HepG2 (cell line): Measurements from ENCODE around the gene STRN4. TPM values are rescaled to one million over a fixed set of nuclear protein-coding genes. Genes with fewer than 3 reads are reported as not detected.

Experiments used
- ARID3A ChIP-seq: IDR thresholded peaks from 2 replicates; pipeline ENCODE4 v1.6.1; 2012; ENCODE audit warnings: low read depth, low read length, improper control_type of control experiment
- ARID4A ChIP-seq: sonication (generic); formaldehyde crosslinking; IDR thresholded peaks from 2 replicates; pipeline ENCODE4 v1.5.0; 2020; ENCODE audit warnings: mild to moderate bottlenecking, missing genetic modification reagents, borderline replicate concordance
- KDM1A ChIP-seq: IDR thresholded peaks from 2 replicates; pipeline ENCODE4 v1.6.1; 2016; ENCODE audit warnings: missing compliant biosample characterization
- NCOA2 ChIP-seq: sonication (generic); formaldehyde crosslinking; IDR thresholded peaks from 2 replicates; pipeline ENCODE4 v1.8.0; 2022; ENCODE audit warnings: inconsistent platforms
- POLR2A ChIP-seq, 2 experiments: IDR thresholded peaks; 2 replicates each; pipeline ENCODE4 v1.6.1; 2011; ENCODE audit warnings: low read depth in 2 of 2, low read length in 2 of 2, mild to moderate bottlenecking in 1 of 2, moderate library complexity in 1 of 2; ENCODE audit not compliant: insufficient read depth in 1 of 2
- PPARG ChIP-seq: conservative IDR thresholded peaks from 2 replicates; pipeline ENCODE4 v1.6.1; 2016; ENCODE audit warnings: missing biosample characterization, missing genetic modification reagents
- SATB2 ChIP-seq: sonication (generic); formaldehyde crosslinking; IDR thresholded peaks from 2 replicates; pipeline ENCODE4 v1.5.0; 2020; ENCODE audit warnings: missing genetic modification reagents
- SKIL ChIP-seq: sonication (generic); formaldehyde crosslinking; IDR thresholded peaks from 2 replicates; pipeline ENCODE4 v1.8.0; 2022; ENCODE audit warnings: missing genetic modification reagents, mild to moderate bottlenecking, moderate library complexity, borderline replicate concordance
- SNAPC2 ChIP-seq: sonication (generic); formaldehyde crosslinking; IDR thresholded peaks from 2 replicates; pipeline ENCODE4 v1.8.1; 2022; ENCODE audit warnings: mild to moderate bottlenecking, missing genetic modification reagents
- SP1 ChIP-seq, 2 experiments: fragments of 450-650 bp in 1 of 2; sonication (generic) in 1 of 2; formaldehyde crosslinking in 1 of 2; IDR thresholded peaks; 2 replicates each; pipeline versions ENCODE4 v1.4.0 to v1.6.1; 2016 to 2020; ENCODE audit warnings: missing genetic modification reagents in 1 of 2
- TBX2 ChIP-seq: sonication (generic); formaldehyde crosslinking; IDR thresholded peaks from 2 replicates; pipeline ENCODE4 v1.5.0; 2020; ENCODE audit warnings: missing genetic modification reagents, mild to moderate bottlenecking, borderline replicate concordance
- TOE1 ChIP-seq: sonication (generic); formaldehyde crosslinking; IDR thresholded peaks from 2 replicates; pipeline ENCODE4 v1.4.0; 2020; ENCODE audit warnings: mild to moderate bottlenecking, missing genetic modification reagents
- YEATS4 ChIP-seq: sonication (generic); formaldehyde crosslinking; IDR thresholded peaks from 2 replicates; pipeline ENCODE4 v1.4.0; 2020; ENCODE audit warnings: missing genetic modification reagents, borderline replicate concordance
- ZBTB7A ChIP-seq: sonication (generic); formaldehyde crosslinking; IDR thresholded peaks from 2 replicates; pipeline ENCODE4 v1.8.0; 2022; ENCODE audit warnings: mild to moderate bottlenecking, missing genetic modification reagents
- ZNF362 ChIP-seq: sonication (generic); formaldehyde crosslinking; IDR thresholded peaks from 2 replicates; pipeline ENCODE4 v1.4.0; 2020; ENCODE audit warnings: missing genetic modification reagents, mild to moderate bottlenecking, borderline replicate concordance
- ZNF891 ChIP-seq: sonication (generic); formaldehyde crosslinking; IDR thresholded peaks from 2 replicates; pipeline ENCODE4 v1.5.0; 2020; ENCODE audit warnings: mild to moderate bottlenecking, missing genetic modification reagents
- ZXDC ChIP-seq: sonication (generic); formaldehyde crosslinking; IDR thresholded peaks from 2 replicates; pipeline ENCODE4 v1.5.0; 2020; ENCODE audit warnings: mild to moderate bottlenecking, missing genetic modification reagents
- polyA plus RNA-seq, 8 experiments: library from polyadenylated mRNA; depleted of rRNA in 3 of 8; stranded (reverse) in 7 of 8; unstranded in 1 of 8; fragments of >200 nt; fragmentation: Illumina TruSeq in 4 of 8; extraction: Trizol in 4 of 8; gene quantifications; 2 replicates each; pipeline versions ENCODE4 v1.2.1 to v1.2.3, GENCODE V29; 2011 to 2016; ENCODE audit warnings: low read depth in 4 of 8, missing spikeins in 1 of 8, mixed read lengths in 1 of 8; ENCODE audit not compliant: insufficient read depth in 1 of 8
- total RNA-seq, 5 experiments: library from RNA; depleted of rRNA; stranded (reverse); fragments of >200 nt; fragmentation: Illumina TruSeq; extraction: Trizol; gene quantifications; 2 replicates each; pipeline ENCODE4 v1.2.3, GENCODE V29; 2016; ENCODE audit warnings: low read depth in 1 of 5

The STRN4 gene
- total and polyA plus RNA-seq, 2 of the 13 experiments (the other 11 are each of a cell fraction or from before 2014, with no cell fraction given) = 43.1 to 57.3 TPM

- no peak for TF ChIP-seq SKIL (CRISPR knock-in tag)
- no peak for TF ChIP-seq ZXDC (CRISPR knock-in tag)
- TF ChIP-seq ARID3A = no peak
- no peak for TF ChIP-seq SP1 (IDR thresholded peaks at IDR 0.05)
- TF ChIP-seq SP1 (CRISPR knock-in tag; IDR thresholded peaks at IDR 0.05) = peak; percentile 75
- no peak for TF ChIP-seq SATB2 (CRISPR knock-in tag)
- TF ChIP-seq ZNF362 (CRISPR knock-in tag) = no peak
- no peak for TF ChIP-seq TOE1
- no peak for TF ChIP-seq KDM1A (CRISPR knock-in tag)
- TF ChIP-seq YEATS4 (CRISPR knock-in tag) = 0 out of 2 replicates have a peak, but pooled peaks have one; percentile 28
- peak; percentile 66 for TF ChIP-seq ARID4A (CRISPR knock-in tag)
- peak in 1 of 2 experiments; percentile 63; a peak in 2 of 4 replicates for TF ChIP-seq POLR2A (IDR thresholded peaks at IDR 0.05; ENCODE audit: insufficient read depth in 1 of 2, low read depth in 2 of 2, low read length in 2 of 2)
- 0 out of 2 replicates have a peak, but pooled peaks have one; percentile 12 for TF ChIP-seq ZBTB7A (CRISPR knock-in tag)
- TF ChIP-seq TBX2 (CRISPR knock-in tag) = peak; percentile 32; the same call in 1 of the 2 replicates
- no peak for TF ChIP-seq SNAPC2 (CRISPR knock-in tag)
- TF ChIP-seq ZNF891 (CRISPR knock-in tag) = peak; percentile 42
- TF ChIP-seq PPARG (CRISPR knock-in tag) = no peak
- 0 out of 2 replicates have a peak, but pooled peaks have one; percentile 14 for TF ChIP-seq NCOA2 (CRISPR knock-in tag)
Observed at GRCh38 chr19:46717034-46717715, 29.1 kb downstream of the STRN4 start, which contains the start of gene PRKD2 (continued).
